ENCODE measurements around the gene PTPRU. TPM values are rescaled to one million over a fixed set of nuclear protein-coding genes. Genes with fewer than 3 reads are reported as not detected.
A peak's percentile ranks its signal among the peaks of the same experiment; 100 is the strongest.

The PTPRU gene
- total and polyA plus RNA-seq, 2 of the 8 experiments (the other 6 are each of a cell fraction or from before 2014, with no cell fraction given), result 33.8 to 41.8 TPM

DNA sequence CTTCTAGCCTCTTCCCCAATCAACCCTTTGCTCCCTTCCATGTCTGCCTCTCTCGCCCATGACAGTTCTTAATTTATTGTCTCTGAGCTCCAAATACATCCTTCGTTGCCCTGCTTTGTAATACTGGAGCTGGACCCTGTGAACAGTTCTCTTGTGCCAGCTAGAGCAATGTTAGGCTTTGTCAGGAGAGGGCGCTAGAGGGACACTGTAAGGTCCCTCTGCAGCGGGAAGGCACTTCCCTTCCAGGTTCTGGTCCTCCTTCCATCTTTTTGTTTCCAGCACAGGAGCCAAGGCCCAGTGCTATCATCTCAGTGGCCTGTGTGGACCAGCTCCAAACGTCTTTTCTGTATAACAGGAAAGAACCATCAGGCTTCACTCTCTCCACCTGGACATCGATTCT is 95.9 kb downstream of the PTPRU start (continued):
- TF ChIP-seq CHD7 (IDR thresholded peaks at IDR 0.05; ENCODE audit: insufficient replicate concordance, low read length), result no peak
- TF ChIP-seq SP2 (IDR thresholded peaks at IDR 0.05; ENCODE audit: low read length), result no peak
- TF ChIP-seq SRF (IDR thresholded peaks at IDR 0.05; ENCODE audit: low read depth, low read length), result no peak
- no peak for TF ChIP-seq TBP (IDR thresholded peaks at IDR 0.05; ENCODE audit: low read depth, low read length)
- TF ChIP-seq HDAC2 (IDR thresholded peaks at IDR 0.05; ENCODE audit: borderline replicate concordance in 1 of 2, low read depth in 2 of 2, low read length in 2 of 2), result no peak
- no peak for TF ChIP-seq USF2 (IDR thresholded peaks at IDR 0.05; ENCODE audit: low read length)
- TF ChIP-seq SP1 (IDR thresholded peaks at IDR 0.05; ENCODE audit: low read depth, low read length), result peak; percentile 52; the same call in 1 of the 2 replicates
- TF ChIP-seq FOSL1 (IDR thresholded peaks at IDR 0.05; ENCODE audit: insufficient read depth, low read depth, low read length), result no peak
- TF ChIP-seq SP4 (IDR thresholded peaks at IDR 0.05; ENCODE audit: low read length), result no peak
- TF ChIP-seq CTBP2 (IDR thresholded peaks at IDR 0.05; ENCODE audit: borderline replicate concordance, insufficient read depth, insufficient read length, low read length), result no peak
- TF ChIP-seq EGR1 (IDR thresholded peaks at IDR 0.05; ENCODE audit: borderline replicate concordance, low read depth, low read length), result no peak

Data from H1 (cell line).